Sigmoid colon (tissue), 7 donors: ENCODE data around the gene STON2. TPM values are rescaled to one million over a fixed set of nuclear protein-coding genes. Genes with fewer than 3 reads are reported as not detected.

Experiments
- DNase-seq: peaks from one replicate; pipeline ENCODE4 v3.0.0-alpha.2; 2019
- H3K27ac ChIP-seq, 4 donors: fragments of 200-600 bp; sonication (generic); one replicate each; pipeline ENCODE4 v1.5.1; 2016 to 2019; ENCODE audit warnings: mild to moderate bottlenecking in 1 of 4
- H3K27me3 ChIP-seq, 3 donors: fragments of 200-600 bp; sonication (generic); one replicate each; pipeline ENCODE4 v1.5.1; 2019; ENCODE audit warnings: mild to moderate bottlenecking in 1 of 3
- H3K36me3 ChIP-seq, 4 donors: fragments of 200-600 bp; sonication (generic); one replicate each; pipeline ENCODE4 v1.5.1; 2016 to 2019
- H3K4me1 ChIP-seq, 4 donors: fragments of 200-600 bp; sonication (generic); one replicate each; pipeline ENCODE4 v1.5.1; 2017 to 2019
- H3K4me3 ChIP-seq, 4 donors: fragments of 200-600 bp; sonication (generic); one replicate each; pipeline ENCODE4 v1.5.1; 2017 to 2019; ENCODE audit warnings: mild to moderate bottlenecking in 2 of 4, moderate library complexity in 1 of 4
- H3K9me3 ChIP-seq, 4 donors: fragments of 200-600 bp in 3 of 4; sonication (generic) in 3 of 4; one replicate each; pipeline versions ENCODE4 v1.5.1 to v1.6.1; 2013 to 2019
- CTCF ChIP-seq, 4 experiments: fragments of 450-650 bp in 3 of 4; fragments of 200-600 bp in 1 of 4; IDR thresholded peaks; one replicate each; pipeline ENCODE4 v1.5.1; 2016 to 2019; ENCODE audit warnings: antibody characterized with exemption in 4 of 4, mild to moderate bottlenecking in 3 of 4, moderate library complexity in 2 of 4
- EP300 ChIP-seq, 4 donors: sonication (generic); formaldehyde crosslinking; IDR thresholded peaks; one replicate each; pipeline ENCODE4 v1.6.1; 2017; ENCODE audit warnings: antibody characterized with exemption in 4 of 4
- POLR2A ChIP-seq, 2 donors: fragments of 450-650 bp; IDR thresholded peaks; one replicate each; pipeline ENCODE4 v1.6.1; 2016; ENCODE audit warnings: antibody characterized with exemption in 2 of 2, mild to moderate bottlenecking in 2 of 2, moderate library complexity in 2 of 2
- POLR2AphosphoS5 ChIP-seq, 4 donors: sonication (generic); formaldehyde crosslinking; IDR thresholded peaks; one replicate each; pipeline ENCODE4 v1.6.1; 2017; ENCODE audit warnings: antibody characterized with exemption in 4 of 4
- WGBS, 2 donors: extraction: QIAGEN DNeasy Blood & Tissue Kit; methylation state at CpG; one replicate each; pipeline ENCODE4 v1.1.7; 2013; 5-methylcytosine and 5-hydroxymethylcytosine counted together
- intact Hi-C: fragments of 100-400 bp; cut with DNase I; formaldehyde crosslinking; loops from one replicate; pipeline ENCODE4 v1.15.1; 2023
- polyA plus RNA-seq, 3 donors: library from polyadenylated mRNA; stranded (reverse); fragments of 200-250 nt; gene quantifications; one replicate each; pipeline ENCODE4 v1.2.3, GENCODE V29; 2013
- total RNA-seq, 4 donors: library from RNA; depleted of rRNA; stranded (reverse); fragments of >200 nt; gene quantifications; one replicate each; pipeline ENCODE4 v1.1.0, GENCODE V29; 2016
- donor health status: healthy with polysubstance abuse.
- donor health status: Bipolar disorder and iron deficiency.
- donor health status: healthy.

STON2 gene
- total and polyA plus RNA-seq, 7 donors, result 2.9 to 15.6 (median 12.2) TPM

- H3K27me3 ChIP-seq, result no peaks in the 10 kb centered on the region
- DNase-seq, result no peak
- no peaks in the 10 kb centered on the region for H3K4me1 ChIP-seq
- H3K36me3 ChIP-seq, result no peaks in the 10 kb centered on the region
- H3K4me3 ChIP-seq, result no peak overlapping the region
- H3K27ac ChIP-seq, result no peak overlapping the region
- WGBS, 2 donors, result 62 to 70% methylated on average over 2 of the region's 2 CpGs
- no peak for TF ChIP-seq EP300 (IDR thresholded peaks at IDR 0.05)
- TF ChIP-seq POLR2A (IDR thresholded peaks at IDR 0.05), result no peak
- no peak for TF ChIP-seq POLR2AphosphoS5 (IDR thresholded peaks at IDR 0.05)
- TF ChIP-seq CTCF (IDR thresholded peaks at IDR 0.05), result no peak
- intact Hi-C loops, result no loop called here
- no peaks in the 10 kb centered on the region for H3K9me3 ChIP-seq
Observed at GRCh38 chr14:81256289-81256960, 143.7 kb downstream of the STON2 start.

GRCh38 chr14:81252278-81252677 lies 147.8 kb downstream of the STON2 start:
- 19 to 60% methylated on average over 1 of the region's 1 CpG for WGBS, 2 donors
- H3K27ac ChIP-seq, result no peak overlapping the region
- H3K4me3 ChIP-seq, result no peak overlapping the region
- intact Hi-C loops, result no loop called here
- no peaks in the 10 kb centered on the region for H3K36me3 ChIP-seq
- no peaks in the 10 kb centered on the region for H3K4me1 ChIP-seq
- H3K27me3 ChIP-seq, result no peaks in the 10 kb centered on the region
- TF ChIP-seq POLR2AphosphoS5 (IDR thresholded peaks at IDR 0.05), result no peak
- TF ChIP-seq CTCF (IDR thresholded peaks at IDR 0.05), result no peak
- TF ChIP-seq POLR2A (IDR thresholded peaks at IDR 0.05), result no peak
- TF ChIP-seq EP300 (IDR thresholded peaks at IDR 0.05), result no peak
- DNase-seq, result no peak
- H3K9me3 ChIP-seq, result no peaks in the 10 kb centered on the region

GRCh38 chr14:81247271-81247766 lies 152.8 kb downstream of the STON2 start:
- TF ChIP-seq EP300 (IDR thresholded peaks at IDR 0.05) (no peak), POLR2AphosphoS5 (IDR thresholded peaks at IDR 0.05) (no peak), CTCF (IDR thresholded peaks at IDR 0.05) (no peak), POLR2A (IDR thresholded peaks at IDR 0.05) (no peak)
- Histone ChIP-seq H3K36me3 (no peaks in the 10 kb centered on the region), H3K27me3 (no peaks in the 10 kb centered on the region), H3K4me3 (no peak overlapping the region), H3K9me3 (no peaks in the 10 kb centered on the region), H3K4me1 (no peaks in the 10 kb centered on the region), H3K27ac (no peak overlapping the region)
- WGBS, 2 donors, result 75 to 76% methylated on average over 8 of the region's 8 CpGs
- intact Hi-C loops, result no loop called here
- no peak for DNase-seq

GRCh38 chr14:81246461-81247270 lies 153.5 kb downstream of the STON2 start:
- H3K27me3 ChIP-seq, result no peaks in the 10 kb centered on the region
- no peak for DNase-seq
- H3K9me3 ChIP-seq, result no peaks in the 10 kb centered on the region
- H3K27ac ChIP-seq, result no peak overlapping the region
- H3K4me1 ChIP-seq, result no peaks in the 10 kb centered on the region
- 87 to 90% methylated on average over 19 of the region's 19 CpGs for WGBS, 2 donors
- no peaks in the 10 kb centered on the region for H3K36me3 ChIP-seq
- H3K4me3 ChIP-seq, result no peak overlapping the region
- intact Hi-C loops, result no loop called here
- TF ChIP-seq CTCF (IDR thresholded peaks at IDR 0.05) (no peak), EP300 (IDR thresholded peaks at IDR 0.05) (no peak), POLR2A (IDR thresholded peaks at IDR 0.05) (no peak), POLR2AphosphoS5 (IDR thresholded peaks at IDR 0.05) (no peak)
